ENCODE measurements around the gene COMMD8. TPM values are rescaled to one million over a fixed set of nuclear protein-coding genes. Genes with fewer than 3 reads are reported as not detected.

COMMD8 gene
- total RNA-seq, 1 donor from 2014 or later: 15.7 TPM

DNA sequence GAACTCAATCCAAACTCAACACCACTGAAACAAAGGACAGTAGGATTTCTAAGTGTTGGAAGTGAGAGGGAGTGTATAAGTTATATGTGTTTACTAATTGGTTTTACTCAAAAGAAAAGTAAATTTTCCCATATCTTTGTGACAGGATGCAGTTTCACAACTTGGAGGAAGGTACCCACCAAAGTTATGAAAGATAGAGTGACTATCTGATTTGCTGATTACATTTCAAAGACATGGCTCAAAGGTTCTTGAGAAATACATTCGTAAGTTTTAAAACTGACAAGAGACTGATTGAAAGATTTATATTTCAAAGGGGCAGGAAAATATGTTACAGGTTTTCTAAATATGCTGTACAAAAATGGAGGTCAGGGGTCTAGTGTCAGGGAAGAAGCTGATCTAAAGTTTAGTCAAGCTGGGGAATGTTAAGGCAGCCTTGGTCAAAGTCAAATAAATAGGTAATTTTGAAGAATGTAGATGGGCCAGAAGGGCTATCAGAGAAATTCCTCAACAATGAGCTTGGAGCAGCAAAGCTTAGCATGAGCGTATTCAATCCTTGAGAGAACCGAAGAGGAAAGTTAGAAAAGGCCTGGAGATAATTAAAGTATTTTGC, 9.7 kb upstream of the COMMD8 start:
- Mint-ChIP-seq H3K27me3 (ENCODE audit: low read depth) (no peaks in the 10 kb centered on the region), H3K9me3 (ENCODE audit: low read depth) (no peaks in the 10 kb centered on the region), H3K4me1 (ENCODE audit: low read depth) (peaks cover 13% of the 10 kb centered on the region), H3K27ac (ENCODE audit: unreplicated experiment) (no peak overlapping the region), H3K4me3 (ENCODE audit: unreplicated experiment) (no peak overlapping the region), H3K36me3 (ENCODE audit: low read depth) (no peaks in the 10 kb centered on the region)
- no peak for DNase-seq (ENCODE audit: low spot score)
- TF ChIP-seq, protein P1, sequence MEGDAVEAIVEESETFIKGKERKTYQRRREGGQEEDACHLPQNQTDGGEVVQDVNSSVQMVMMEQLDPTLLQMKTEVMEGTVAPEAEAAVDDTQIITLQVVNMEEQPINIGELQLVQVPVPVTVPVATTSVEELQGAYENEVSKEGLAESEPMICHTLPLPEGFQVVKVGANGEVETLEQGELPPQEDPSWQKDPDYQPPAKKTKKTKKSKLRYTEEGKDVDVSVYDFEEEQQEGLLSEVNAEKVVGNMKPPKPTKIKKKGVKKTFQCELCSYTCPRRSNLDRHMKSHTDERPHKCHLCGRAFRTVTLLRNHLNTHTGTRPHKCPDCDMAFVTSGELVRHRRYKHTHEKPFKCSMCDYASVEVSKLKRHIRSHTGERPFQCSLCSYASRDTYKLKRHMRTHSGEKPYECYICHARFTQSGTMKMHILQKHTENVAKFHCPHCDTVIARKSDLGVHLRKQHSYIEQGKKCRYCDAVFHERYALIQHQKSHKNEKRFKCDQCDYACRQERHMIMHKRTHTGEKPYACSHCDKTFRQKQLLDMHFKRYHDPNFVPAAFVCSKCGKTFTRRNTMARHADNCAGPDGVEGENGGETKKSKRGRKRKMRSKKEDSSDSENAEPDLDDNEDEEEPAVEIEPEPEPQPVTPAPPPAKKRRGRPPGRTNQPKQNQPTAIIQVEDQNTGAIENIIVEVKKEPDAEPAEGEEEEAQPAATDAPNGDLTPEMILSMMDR (IDR thresholded peaks at IDR 0.05): no peak

DNA sequence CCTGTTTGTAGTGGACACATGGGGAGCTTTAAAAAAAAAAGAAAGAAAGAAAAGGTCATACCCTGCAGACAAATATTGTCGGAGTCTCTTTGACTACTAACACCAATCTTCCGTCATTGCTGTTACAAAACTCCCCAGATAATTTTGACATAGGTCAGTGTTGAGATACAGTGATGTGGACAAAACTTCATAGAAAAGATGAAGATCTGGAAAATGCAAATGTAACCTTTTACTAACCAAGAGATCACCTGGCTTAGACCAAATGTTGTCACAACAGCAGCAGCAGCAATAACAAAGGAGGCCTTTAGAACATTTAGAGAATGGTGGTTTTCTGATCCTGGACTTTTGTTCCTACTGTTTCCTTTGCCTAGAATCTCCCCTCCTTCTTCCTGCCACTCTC, 8.1 kb upstream of the COMMD8 start:
- TF ChIP-seq, protein P1 (IDR thresholded peaks at IDR 0.05): no peak
- Mint-ChIP-seq H3K36me3 (ENCODE audit: low read depth) (no peaks in the 10 kb centered on the region), H3K27me3 (ENCODE audit: low read depth) (no peaks in the 10 kb centered on the region), H3K4me1 (ENCODE audit: low read depth) (peaks cover 13% of the 10 kb centered on the region), H3K9me3 (ENCODE audit: low read depth) (no peaks in the 10 kb centered on the region), H3K4me3 (ENCODE audit: unreplicated experiment) (no peak overlapping the region), H3K27ac (ENCODE audit: unreplicated experiment) (no peak overlapping the region)
- no peak for DNase-seq (ENCODE audit: low spot score)

DNA sequence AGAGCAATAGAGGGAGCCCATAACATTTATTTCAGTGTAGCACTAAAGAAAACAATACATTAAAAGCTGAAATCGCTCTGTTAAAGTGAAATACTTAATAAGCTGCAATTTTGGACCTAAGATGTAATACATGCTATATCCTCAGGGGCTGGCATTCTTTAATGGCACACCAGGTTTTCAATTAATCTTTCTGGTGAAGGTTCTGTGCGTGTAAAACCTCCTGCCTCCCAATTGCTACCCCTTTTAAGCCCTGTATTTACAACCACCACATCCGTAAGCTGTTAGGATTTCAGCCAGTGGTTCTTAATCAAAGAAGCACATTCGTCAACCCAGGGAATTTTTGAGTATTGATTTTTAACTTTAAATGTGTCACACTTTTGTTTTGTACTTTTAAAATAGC, 7.6 kb upstream of the COMMD8 start:
- Mint-ChIP-seq H3K9me3 (ENCODE audit: low read depth) (no peaks in the 10 kb centered on the region), H3K27ac (ENCODE audit: unreplicated experiment) (no peak overlapping the region), H3K36me3 (ENCODE audit: low read depth) (no peaks in the 10 kb centered on the region), H3K4me3 (ENCODE audit: unreplicated experiment) (no peak overlapping the region), H3K27me3 (ENCODE audit: low read depth) (no peaks in the 10 kb centered on the region), H3K4me1 (ENCODE audit: low read depth) (peaks cover 13% of the 10 kb centered on the region)
- no peak for DNase-seq (ENCODE audit: low spot score)
- TF ChIP-seq, protein P1 (IDR thresholded peaks at IDR 0.05): no peak

DNA sequence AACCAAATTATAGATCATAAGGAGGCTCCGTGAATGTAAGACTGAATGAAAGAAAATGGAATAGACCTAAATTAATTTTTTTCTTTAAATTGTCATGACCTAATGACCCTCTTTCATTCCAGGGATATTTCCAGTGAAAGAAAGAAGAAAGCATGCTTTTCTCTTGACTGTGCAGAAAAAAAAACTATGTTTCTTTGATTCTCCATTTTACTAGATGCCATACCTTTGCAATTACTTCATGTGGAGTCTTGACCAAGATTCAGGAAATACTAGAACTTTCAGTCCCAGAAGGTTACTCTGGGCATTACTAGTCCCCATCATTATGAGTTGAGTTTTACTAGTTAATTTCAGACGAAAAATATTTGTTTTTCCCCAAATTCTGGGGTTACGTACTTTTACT, 6.4 kb upstream of the COMMD8 start:
- no peaks in the 10 kb centered on the region for H3K9me3 Mint-ChIP-seq (ENCODE audit: low read depth)
- DNase-seq (ENCODE audit: low spot score): no peak
- no peak overlapping the region for H3K27ac Mint-ChIP-seq (ENCODE audit: unreplicated experiment)
- H3K36me3 Mint-ChIP-seq (ENCODE audit: low read depth): no peaks in the 10 kb centered on the region
- no peak overlapping the region for H3K4me3 Mint-ChIP-seq (ENCODE audit: unreplicated experiment)
- TF ChIP-seq, protein P1 (IDR thresholded peaks at IDR 0.05): no peak
- peaks cover 13% of the 10 kb centered on the region for H3K4me1 Mint-ChIP-seq (ENCODE audit: low read depth)
- H3K27me3 Mint-ChIP-seq (ENCODE audit: low read depth): no peaks in the 10 kb centered on the region

DNA sequence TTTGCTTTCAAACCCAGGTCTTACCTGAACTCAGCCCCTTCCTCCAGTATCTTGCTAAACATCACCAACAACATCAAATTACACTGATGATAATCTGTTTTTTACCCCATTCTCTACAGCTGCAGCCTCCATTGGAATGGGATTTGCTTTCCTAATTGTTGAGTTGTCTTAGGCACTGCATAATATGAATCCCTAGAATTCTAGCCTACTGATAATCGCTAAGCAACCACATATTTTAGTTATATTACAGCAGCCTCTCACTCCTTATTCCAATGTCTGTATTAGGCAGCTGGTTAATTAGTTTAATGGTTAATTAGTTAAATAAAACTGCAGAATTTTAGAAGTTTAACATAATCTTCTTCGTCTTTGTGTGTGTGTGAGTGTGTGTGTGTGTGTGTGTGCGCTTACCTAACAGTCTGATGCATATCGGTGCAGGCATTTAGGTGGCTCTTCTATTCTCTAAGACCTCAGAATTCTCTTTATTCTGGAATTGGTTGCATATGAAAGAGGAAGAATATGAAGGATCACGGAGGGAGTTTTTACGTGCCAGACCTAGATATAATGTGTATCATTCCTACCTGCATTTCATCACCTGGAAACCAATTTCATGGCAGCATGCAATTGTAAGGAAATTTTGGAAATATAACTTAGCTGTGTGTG, 5.3 kb upstream of the COMMD8 start:
- no peaks in the 10 kb centered on the region for H3K36me3 Mint-ChIP-seq (ENCODE audit: low read depth)
- TF ChIP-seq, protein P1 (IDR thresholded peaks at IDR 0.05): no peak
- no peaks in the 10 kb centered on the region for H3K9me3 Mint-ChIP-seq (ENCODE audit: low read depth)
- no peak overlapping the region for H3K4me3 Mint-ChIP-seq (ENCODE audit: unreplicated experiment)
- no peak overlapping the region for H3K27ac Mint-ChIP-seq (ENCODE audit: unreplicated experiment)
- no peak for DNase-seq (ENCODE audit: low spot score)
- H3K4me1 Mint-ChIP-seq (ENCODE audit: low read depth): peaks cover 14% of the 10 kb centered on the region
- H3K27me3 Mint-ChIP-seq (ENCODE audit: low read depth): no peaks in the 10 kb centered on the region
